ENCODE results near the gene PLCB1. TPM values are rescaled to one million over a fixed set of nuclear protein-coding genes. Genes with fewer than 3 reads are reported as not detected.

The PLCB1 gene
- total RNA-seq, 1 donor = 35.4 TPM

DNA sequence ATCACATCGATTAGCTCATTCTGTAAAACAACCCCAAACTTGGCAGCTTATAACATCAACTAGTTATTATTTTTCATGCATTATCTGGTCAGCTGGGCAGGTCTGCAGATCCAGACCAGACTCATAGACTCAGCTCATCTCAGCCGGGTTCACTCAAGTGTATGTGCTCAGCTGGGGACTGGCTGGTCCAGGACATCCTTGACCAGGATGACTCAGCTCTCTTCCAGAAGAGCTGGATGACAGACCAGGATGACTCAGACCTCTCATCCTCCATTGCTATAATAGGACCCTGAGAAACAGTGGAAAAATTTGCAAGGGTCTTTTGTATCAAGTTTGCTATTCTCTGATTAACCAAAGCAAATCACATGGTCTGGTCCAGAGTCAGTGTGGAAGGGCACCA is 624.3 kb downstream of the PLCB1 start:
- no peak for TF ChIP-seq CTCF (IDR thresholded peaks at IDR 0.05; ENCODE audit: insufficient read depth, low read depth, low read length)
- no peak overlapping the region for H3K4me3 ChIP-seq (ENCODE audit: low read depth, low read length)
- peak; percentile 67 for DNase-seq (ENCODE audit: low read depth)

DNA sequence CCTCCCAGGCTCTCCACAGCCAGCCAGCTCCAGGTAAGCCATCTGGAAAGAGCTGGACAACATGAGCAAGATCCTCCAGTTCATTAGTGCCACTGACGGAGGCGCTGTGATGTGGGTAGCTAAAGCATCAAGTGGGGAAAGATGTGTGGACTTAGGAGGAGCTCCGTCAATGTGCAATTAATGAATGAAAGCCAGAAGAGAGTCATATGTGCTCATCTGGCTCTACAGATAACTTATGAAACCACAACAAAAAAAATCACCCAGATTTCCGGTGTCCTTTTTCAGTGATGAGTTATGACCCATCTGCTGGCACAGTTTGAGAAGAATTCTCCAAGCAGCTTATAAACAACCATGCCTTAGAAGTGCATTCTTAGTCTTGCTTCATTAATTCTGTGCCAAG is 625.1 kb downstream of the PLCB1 start:
- peak; percentile 59 for DNase-seq (ENCODE audit: low read depth)
- H3K4me3 ChIP-seq (ENCODE audit: low read depth, low read length) = no peak overlapping the region
- no peak for TF ChIP-seq CTCF (IDR thresholded peaks at IDR 0.05; ENCODE audit: insufficient read depth, low read depth, low read length)

GRCh38 chr20:8764344-8764962 is 632.4 kb downstream of the PLCB1 start:
- no peak for TF ChIP-seq CTCF (IDR thresholded peaks at IDR 0.05; ENCODE audit: insufficient read depth, low read depth, low read length)
- no peak overlapping the region for H3K4me3 ChIP-seq (ENCODE audit: low read depth, low read length)
- peak; percentile 29 for DNase-seq (ENCODE audit: low read depth)

GRCh38 chr20:8766868-8767390 is 634.9 kb downstream of the PLCB1 start:
- TF ChIP-seq CTCF (IDR thresholded peaks at IDR 0.05; ENCODE audit: insufficient read depth, low read depth, low read length) = no peak
- DNase-seq (ENCODE audit: low read depth) = no peak

DNA sequence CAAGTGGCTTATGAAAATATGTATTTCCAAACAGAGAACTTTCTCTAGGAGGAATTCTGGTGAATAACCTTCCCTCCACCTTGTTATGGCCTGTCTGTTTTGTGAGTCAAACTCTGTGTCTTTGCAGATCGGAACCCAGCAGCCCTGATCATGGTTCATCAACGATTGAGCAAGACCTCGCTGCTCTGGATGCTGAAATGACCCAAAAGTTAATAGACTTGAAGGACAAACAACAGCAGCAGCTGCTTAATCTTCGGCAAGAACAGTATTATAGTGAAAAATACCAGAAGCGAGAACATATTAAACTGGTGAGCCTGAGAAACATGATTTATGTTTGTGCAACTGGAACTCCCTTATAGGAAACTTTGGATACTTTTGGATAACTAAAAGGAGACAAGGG is 642.3 kb downstream of the PLCB1 start:
- H3K4me3 ChIP-seq (ENCODE audit: low read depth, low read length) = no peak overlapping the region
- peak; percentile 75 for DNase-seq (ENCODE audit: low read depth)
- TF ChIP-seq CTCF (IDR thresholded peaks at IDR 0.05; ENCODE audit: insufficient read depth, low read depth, low read length) = no peak

More at GRCh38 chr20:8766868-8767390, 634.9 kb downstream of the PLCB1 start:
- H3K4me3 ChIP-seq (ENCODE audit: low read depth, low read length) = no peak overlapping the region

- H3K4me3 ChIP-seq (ENCODE audit: low read depth, low read length) = no peak overlapping the region
- no peak for TF ChIP-seq CTCF (IDR thresholded peaks at IDR 0.05; ENCODE audit: insufficient read depth, low read depth, low read length)
- DNase-seq (ENCODE audit: low read depth) = no peak
These were observed 645.8 kb downstream of the PLCB1 start for GRCh38 chr20:8777911-8778310.

- DNase-seq (ENCODE audit: low read depth) = no peak
- no peak for TF ChIP-seq CTCF (IDR thresholded peaks at IDR 0.05; ENCODE audit: insufficient read depth, low read depth, low read length)
- H3K4me3 ChIP-seq (ENCODE audit: low read depth, low read length) = no peak overlapping the region
These were observed 646.3 kb downstream of the PLCB1 start for GRCh38 chr20:8778387-8778786.

Measured in fibroblast of villous mesenchyme (primary cell).